GM15510 (cell line): Measurements from ENCODE around the gene AKIP1.

ENCODE experiments used
- POLR2A ChIP-seq: IDR thresholded peaks from 3 replicates; pipeline ENCODE4 v1.6.1; 2011; ENCODE audit warnings: borderline replicate concordance; ENCODE audit not compliant: insufficient read length; ENCODE audit errors: extremely low read depth

The AKIP1 gene

DNA sequence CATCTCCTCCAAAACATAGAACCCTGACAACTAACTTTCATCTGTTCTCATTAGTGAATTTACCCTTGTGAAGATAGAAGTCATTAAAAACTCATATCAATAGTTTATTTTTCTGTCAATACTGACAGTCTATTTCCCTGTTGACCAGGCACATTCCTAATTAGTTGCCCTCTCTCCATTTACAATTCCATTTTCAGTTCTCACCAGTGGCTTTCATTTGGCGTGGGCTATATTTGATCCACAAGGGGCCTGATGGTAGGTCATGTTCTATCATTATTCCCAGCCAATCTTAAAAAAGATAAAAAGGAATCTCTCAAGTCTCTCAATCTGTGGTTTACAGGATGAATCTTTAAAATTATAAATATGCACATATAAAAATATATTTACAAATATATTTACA, 3.9 kb upstream of the AKIP1 start:
- no peak for TF ChIP-seq POLR2A

DNA sequence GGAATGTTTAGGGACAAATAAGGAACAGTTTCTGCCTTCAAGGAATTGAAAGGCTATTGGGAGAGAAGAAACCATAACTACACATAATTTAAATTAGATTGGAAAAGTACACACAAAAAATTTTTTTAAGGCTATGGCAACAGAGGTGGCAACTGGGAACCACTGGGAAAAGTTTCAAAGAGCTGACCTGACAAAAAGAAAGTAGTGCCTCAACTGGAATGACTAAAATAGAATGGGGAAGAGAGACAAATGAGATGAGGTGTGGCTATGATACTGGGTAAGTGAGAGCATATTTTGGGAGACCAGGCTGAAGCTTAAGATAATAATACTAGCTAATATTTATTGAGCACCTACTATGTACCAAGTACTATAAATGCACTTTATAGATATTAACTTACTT, 2.9 kb upstream of the AKIP1 start:
- TF ChIP-seq POLR2A, result no peak

DNA sequence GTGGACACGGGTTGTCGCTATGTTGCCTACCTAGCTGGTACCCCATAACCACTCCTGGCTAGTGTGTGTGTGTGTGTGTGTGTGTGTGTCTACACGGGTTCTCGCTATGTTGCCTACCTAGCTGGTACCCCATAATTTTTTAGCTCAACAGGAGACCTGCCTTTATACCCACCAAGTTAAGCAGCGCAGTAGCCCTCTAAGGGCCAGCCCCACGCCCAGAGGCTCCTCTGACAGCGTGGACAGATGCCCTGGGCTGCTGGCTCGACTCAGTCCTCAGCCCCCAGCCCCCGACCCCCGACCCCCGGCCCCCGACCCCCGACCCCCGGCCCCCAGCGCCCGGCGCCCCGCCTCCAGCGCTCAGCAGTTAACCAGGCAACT, 351 bp upstream of the AKIP1 start:
- TF ChIP-seq POLR2A, result no peak

DNA sequence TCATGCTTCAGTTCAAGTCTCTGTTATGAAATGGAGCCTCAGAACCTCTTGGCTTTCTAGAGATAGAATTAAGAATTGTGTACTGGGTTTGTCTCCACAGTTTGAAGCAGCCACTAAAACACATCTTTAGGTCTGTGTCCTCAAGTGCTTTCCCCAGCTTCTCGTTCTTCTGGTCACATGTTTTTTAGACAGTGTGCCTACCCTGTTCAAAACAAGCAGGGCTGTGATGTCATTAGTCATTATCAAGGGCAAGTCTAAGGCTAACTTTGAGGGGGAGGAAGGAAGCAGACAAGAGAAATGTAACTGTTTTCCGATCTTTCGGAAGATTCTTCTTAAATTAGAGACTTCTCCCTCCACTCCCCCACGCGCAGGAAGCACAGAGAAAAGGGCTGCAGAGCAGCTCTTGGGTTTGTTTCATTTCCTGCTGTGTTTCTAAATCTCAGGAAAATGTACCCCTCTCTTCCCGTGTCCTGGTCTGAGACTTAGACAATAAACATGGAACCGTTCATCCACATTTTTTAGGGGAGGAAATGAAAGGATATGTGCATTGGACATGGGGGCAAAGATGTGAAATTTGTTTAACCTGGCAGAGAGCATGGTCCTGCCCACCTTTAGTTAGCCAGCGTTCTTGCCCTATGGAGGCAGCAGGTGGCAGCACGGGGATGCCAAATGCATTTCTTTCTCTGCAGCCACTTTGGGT, 3.1 kb downstream of the AKIP1 start:
- TF ChIP-seq POLR2A, result no peak

DNA sequence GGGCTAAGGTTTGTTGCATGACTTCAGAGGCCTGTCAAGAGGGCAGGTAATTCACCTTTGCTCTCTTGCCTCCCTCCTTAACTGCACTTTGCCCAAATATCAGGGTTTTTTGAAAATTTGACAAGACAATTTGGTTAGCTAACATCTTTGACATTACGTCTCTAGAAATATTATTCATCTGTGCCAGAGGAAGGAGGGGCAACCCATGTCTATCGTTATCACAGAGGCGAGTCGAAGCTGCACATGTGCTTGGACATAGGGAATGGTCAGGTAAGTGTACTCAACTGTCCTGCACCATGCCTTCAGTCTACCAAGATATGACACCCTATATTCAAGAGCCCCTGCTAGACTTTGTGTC, 3.7 kb downstream of the AKIP1 start:
- no peak for TF ChIP-seq POLR2A

DNA sequence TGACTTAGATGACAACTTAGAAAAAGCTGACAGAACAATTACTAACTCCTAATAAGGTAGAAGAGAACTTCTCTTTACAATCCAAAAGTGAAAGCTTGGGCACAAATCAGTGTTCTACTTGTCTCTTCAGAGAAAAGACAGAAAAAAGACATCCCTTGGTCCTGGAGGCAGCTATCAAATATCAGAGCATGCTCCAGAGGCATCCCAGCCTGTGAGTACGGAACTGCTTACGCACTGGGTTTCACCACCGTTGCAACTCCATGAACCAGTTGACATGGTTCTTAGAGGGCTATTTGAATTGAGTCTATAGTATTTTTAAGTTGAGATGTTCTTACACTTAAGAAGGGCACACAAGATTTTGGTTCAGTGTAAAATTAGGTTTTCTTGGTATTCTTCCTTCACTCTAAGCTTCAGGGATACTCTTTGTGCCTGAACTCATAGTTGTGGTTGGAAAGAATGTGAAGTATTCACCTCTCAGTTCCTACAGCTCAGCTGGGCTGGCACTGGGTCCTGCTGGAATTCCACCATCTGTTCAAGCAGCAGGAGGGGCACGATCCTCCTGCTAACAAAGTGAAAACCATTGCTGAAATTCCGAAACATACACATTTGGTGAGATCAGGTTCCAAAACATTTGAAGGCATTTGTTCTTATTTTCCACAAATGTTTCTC, 6.3 kb downstream of the AKIP1 start:
- TF ChIP-seq POLR2A, result no peak

DNA sequence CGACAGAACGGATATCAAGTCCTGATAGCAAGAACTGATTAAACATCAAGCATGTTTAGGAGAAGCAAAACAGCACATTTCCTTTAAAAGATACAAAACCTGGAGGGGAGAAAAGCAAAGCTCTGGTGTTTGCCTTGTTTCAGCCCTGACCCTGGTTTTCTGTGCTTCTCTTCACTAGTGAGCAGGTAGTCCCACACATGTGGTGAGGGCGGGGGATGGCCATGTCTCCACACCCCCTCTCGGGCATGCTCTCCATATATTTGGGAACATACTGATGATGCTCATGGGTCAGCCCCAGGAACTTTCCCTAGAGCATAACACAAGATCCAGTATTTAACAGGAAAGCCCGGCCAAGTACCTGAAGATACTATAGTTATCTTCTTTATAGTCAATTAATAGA, 11.7 kb downstream of the AKIP1 start:
- TF ChIP-seq POLR2A, result no peak

DNA sequence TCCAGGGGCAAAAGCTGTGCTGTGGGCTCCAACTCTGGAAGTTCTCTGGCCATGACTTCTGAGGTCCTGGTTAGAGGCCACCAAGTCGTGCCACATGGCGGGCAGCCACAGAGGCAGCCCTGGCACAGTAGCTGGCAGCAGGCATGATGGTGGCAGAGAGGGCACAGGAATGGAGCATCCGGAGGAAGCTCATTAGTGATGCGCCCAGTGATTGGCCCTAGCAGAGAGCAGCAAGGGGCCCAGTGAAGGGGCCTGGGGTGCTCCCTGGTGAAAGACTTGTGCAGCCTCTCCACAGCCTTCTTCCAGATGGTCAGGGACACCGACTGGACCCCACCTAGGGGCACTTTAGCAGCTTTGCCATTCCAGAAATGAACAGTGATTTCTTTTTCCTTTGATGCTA, 14.7 kb downstream of the AKIP1 start:
- TF ChIP-seq POLR2A, result no peak

DNA sequence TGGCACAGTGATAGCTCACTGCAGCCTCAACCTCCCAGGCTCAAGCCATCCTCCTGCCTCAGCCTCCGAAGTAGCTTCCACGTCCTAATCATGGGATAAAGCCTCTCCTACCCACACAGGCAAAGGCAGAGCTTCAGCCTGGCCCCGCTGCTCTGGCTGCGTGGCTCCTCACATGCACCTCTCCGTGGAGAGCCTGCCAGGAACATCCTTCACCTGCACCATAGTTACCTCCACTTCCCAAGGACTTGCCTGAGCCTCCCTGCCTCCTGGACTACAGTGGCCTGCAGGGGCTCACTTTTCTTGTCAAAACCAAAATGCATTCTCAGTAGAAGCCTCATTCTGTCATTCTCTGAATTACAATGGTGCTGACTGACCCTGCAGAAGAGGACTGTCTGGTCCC, 15.2 kb downstream of the AKIP1 start:
- TF ChIP-seq POLR2A, result no peak

DNA sequence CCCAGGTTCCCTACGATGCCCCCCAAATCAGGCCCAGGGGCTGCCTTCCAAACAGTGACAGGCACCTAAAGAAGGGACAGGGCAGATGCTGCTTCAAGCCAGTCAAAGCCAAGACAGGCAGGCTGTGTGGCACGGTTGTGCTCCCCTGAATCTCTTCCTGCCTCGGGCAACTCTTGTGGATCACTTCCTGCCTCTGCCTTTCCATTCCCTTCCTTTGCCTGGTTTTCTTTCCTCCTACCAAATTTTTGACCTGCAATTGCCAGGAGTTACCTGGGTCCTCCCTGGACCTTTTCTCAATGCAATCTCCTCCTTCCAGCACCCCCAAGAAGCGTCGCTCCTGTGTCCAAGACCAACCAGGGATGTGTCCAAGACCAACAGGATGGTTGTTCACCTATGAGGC, 16.2 kb downstream of the AKIP1 start:
- no peak for TF ChIP-seq POLR2A

DNA sequence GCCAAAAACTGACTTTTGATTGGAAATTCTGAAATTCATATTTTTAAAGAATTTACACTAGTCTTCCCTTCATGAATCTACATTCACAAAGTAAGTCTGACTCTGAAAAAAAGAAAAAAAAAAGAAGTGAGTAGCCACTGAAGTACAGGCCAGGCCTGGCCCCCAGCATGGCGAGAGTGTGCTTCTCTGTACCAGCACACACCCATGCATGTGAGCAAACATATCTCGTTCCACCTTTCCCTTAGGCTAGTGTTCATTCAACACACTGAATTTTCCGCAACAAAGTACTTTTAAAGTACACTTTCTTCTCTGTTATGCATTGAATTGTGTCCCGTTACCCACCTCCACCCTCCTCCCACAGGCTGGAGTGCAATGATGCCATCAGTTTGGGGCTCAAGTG, 17.2 kb downstream of the AKIP1 start:
- TF ChIP-seq POLR2A, result no peak

DNA sequence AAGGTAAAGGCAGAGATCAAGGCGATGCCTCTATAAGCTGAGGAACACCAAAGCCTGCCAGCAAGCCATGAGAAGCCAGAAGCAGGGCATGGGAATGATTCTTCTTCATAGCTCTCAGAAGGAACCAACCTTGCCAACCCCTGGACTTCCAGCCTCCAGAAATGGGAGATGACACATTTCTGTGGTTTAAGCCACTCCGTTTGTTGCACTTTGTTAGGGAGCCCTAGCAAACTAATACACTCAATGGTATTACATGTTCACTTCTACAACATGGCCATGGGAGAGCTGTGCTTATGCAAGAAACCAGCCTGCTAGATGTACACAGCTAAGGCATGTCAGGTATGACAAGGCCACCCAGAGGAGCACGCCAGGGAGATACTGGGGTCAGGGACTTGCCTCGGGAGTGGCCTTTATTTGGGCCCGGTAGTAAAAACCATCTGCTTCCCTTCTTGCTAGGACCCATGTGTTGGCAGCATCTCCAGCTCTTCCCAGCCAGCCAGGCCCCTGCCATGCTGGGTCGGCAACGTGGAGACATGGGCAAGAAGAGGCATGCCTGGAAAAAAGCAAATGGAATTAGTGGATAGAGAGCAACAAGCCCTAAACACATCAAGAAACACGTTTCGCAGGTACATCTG, 18.1 kb downstream of the AKIP1 start:
- TF ChIP-seq POLR2A, result no peak

DNA sequence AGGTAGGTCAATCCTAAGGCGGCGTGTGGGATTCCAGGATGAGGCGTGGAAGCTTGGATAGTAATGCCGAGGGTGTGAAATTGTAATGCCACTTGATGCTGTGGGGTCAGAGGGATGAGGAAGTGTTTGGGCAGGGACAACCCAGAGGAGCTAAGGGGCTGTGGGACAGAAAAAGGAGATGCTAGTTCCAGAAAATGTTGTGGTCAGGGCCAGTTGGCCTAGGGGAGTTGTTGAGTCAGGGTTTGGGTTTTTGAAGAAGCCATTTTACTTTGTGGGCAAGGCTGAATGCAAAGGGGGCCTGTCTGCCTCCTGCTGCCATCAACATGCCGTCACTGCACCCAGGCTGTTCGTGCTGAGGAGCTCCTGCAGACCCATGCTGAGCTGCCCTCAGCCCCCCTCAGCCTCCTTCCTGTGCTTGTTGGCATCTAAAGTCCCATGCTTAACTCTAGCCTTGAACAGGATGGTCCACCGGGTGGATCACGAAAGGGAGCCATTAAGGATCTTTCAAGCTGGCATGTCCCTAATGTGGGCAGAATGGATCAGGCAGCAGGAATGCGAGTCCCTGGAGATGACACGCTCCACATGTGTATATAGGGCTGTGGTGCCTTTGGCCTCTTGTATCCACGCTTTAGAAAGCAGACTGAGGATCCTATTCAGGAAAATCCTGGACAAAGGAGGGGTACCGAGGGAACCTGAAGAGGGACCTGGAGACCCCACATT, 19.6 kb downstream of the AKIP1 start:
- no peak for TF ChIP-seq POLR2A

DNA sequence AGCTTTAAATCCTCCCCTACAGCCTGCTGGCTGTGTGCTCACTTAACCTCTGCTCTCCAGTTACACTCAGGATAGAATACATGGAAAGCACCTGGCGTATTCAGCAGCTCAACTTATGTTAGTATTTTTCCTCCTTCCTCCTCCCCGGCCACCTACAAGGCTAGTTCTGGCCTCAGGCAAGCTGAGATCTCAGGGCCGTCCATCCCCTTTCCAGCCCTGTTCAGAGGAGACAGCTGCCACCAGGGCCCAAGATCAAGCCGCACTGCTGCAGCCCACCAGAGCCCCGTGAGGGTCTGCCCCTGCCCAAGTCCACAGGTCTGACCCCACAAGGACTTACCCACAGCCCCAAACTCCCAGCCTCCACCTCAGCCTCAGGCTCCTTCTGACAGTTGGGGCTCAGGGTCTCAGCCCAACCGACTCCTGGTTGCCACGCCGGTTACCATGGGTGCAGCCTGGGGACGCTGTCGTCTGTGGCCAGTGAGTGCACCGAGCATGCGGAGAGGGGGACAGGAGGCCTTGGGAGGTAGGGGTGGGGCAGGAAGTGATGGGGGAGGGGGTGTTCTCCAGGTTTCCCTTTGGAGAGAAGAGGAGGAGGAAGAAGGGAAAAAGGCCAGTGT, 21.7 kb downstream of the AKIP1 start, which contains the start of gene C11orf16:
TSS of gene C11orf16 (minus strand) at position 384 of the 617 bp plus-strand sequence. CDS start 639 bp downstream, outside the sequence.
- TF ChIP-seq POLR2A, result no peak

DNA sequence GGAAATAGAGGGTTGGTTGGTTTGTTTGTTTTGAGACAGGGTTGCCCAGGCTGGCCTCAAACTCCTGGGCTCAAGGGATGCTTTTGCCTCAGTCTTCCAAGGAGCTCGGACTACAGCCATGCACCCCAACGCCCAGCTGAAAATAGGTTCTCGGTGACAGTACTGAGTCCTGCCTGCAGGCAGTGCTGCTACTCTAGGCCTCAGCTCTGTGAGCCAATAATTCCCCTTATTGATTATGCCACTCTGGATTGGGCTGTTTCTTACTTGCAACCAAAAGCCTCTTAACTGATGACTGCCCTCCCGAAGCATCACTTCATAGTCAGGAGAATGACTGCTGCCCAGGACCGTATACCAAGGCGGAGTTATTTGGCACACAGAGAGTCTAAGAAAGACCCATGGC, 22.9 kb downstream of the AKIP1 start:
- no peak for TF ChIP-seq POLR2A

DNA sequence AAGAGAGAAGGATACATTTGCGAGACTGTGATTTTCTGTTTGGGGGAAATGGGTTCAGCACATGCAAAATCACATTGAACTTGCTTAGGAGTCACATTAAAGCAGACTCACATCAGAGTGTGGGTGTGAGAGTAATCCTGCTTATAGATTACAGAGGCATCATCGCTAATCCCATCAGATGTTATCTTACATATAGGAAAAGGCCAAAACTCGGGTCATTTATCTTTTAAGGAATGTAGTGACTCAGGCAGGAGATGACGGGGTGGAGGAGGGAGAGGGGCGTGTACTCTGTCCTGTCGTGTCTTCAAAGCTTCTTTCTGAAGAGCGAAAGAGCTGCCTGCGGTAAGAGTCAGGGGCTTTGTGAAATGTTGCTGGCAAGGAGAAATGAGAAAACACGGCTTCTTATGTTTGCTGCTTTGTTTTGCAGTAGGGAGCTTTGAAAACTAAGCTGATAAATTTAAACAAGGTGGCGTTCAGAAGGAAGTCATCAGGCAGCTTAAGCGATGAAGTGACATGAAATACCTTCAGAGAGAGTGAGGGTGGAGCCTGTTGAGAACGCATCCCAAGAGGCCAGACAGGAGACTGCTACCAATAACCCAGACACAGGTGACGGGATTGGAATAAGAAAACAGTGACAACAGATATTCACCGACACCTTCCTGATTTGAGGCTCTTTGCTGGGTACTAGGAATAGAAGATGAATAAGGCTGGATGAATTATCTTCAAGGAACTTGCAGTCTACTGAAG, 23.9 kb downstream of the AKIP1 start:
- TF ChIP-seq POLR2A, result no peak
